HG02885 (cell line): Measurements from ENCODE around the gene PNCK.
"Not testable (repeated sequence)": the region's sequence is repeated elsewhere in the genome, so short reads cannot be mapped to it uniquely, and the experiment has no call there.

Experiments used
- ATAC-seq: cut with Tn5 transposase; IDR thresholded peaks from one replicate; pipeline ENCODE4 v1.9.1; 2021; ENCODE audit warnings: mild to moderate bottlenecking; ENCODE audit not compliant: unreplicated experiment, poor library complexity

PNCK gene

DNA sequence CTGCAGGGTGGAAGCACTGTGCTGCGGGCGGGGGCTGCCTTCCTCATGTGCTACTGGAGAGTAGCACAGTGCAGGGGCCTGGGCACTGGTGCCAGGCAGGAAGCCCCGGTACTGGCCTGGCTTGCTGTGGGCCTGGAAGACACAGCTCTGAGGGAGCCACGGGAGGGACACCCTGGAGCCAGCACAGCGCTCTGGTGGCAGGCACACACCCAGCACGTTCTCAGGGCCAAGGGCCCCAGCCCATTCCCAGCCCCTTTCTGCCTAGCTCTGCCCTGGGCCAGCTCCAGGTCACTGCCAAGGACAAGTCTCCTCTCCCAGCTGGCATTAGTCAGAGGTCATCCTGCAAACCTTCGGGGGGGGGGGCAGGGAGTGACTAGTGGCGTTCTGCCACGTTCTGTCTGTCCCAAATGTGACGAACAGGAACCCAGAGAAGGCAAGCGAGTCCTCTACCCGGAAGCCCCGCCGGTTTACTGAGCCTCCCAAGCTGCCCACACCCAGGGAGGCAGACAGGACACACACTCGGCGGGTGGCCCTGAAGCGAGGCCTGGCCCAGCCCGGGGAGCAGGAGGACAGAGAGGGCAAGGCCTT is 26.3 kb upstream of the PNCK start:
- ATAC-seq = not testable (repeated sequence)

DNA sequence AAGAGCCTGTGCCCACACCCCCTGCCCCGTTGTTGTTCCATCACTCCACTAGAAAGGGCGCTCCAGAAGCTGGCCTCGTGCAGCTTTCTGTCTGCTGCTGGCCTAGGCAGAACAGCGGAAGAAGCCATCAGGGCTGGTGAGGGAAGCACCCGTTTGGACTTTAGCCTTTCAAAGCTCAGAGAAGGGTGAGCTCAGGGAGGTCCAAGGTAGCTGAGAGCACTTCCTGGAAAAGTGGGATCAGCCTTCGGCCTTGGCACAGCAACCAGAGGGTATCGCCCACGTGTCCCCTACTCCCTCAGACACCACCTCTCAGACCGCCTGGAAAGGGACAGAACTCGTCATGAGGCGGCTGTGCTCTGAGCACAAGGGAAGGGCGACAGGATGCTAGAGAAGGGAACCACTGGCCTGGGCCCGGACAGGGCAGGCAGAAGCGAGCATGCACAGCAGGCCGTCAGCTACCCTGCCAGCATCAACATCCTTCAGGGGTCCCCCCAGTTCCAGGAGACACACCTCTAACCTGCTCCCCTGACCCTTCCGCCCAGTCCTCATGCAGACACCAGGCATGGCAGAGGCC is 25.7 kb upstream of the PNCK start:
- ATAC-seq = not testable (repeated sequence)

DNA sequence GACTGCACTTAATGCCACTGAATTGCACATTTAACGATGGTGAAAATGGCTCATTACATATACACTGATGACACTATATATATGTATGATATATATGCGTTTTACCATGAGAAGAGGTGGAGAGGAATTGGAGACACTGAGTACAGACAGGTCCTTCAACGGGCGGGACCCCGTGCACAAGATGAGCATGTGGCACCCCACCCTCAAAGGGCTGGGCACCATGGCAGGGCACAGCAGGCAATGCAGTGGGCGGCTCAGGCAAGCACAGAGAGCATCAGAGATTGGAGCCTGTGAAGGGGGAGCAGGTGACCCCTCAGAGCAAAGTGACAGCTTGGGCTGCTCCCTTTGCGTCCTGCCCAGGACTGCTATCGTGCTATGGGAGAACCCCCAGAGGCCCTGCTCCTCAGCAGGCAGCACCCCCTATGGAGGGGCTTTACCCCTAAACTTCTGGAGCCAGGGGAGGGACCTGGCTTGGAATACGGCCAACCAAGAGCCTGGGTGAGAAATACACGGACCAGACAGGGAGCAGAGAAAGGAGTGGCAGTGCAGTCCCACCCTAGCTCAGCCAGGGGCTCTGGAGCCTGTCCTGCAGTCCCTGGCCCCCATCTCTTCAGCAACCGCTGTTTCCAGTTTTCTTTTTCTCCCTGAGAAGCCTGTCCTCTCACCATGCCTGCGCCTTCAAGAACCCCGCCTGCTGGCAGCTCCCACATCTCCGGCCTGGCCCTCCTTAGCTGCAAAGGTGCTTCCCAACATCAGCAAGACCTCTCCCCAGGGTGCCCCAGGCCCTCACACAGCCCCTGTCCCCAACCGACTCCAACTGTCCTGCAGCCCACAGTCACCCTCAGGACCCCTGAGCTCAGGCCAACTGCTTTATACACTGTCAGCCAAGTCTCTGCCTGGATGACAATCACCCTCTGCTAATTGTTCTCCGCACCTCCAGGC is 24.6 kb upstream of the PNCK start:
- ATAC-seq = no peak

DNA sequence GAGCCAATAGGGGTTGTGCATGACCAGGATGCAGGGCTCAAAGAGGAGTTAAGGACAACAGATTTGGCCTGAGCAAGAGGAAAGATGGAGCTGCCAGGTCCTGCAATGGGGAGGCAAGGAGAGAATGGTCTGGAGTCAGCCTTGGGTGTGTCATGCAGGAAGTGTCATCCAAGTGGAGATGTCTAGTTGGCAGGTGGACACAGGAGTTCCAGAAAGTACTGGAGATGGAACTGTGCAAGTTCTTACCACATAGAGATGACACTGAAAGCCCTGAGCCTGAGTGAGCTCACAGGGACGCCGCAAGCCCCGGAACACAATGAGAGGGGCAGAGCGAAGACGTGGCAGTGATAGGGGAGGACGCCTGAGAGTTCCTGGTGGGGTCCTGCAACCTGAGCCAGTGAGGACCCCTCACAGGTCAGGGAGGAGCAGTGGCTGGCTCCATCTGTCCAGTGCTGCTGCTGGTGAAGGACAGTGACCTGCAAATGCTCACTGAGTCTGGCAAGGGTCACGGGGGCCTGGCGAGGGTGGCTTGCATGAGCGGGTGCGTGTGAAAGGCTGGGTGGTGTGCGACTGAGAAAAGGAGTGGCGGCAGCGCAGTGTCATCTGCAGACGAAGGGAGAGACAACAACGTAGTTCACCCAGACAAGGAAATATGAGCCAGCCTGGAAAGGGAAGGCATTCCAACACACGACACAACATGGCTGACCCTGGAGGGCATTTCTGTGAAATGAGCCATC is 23.5 kb upstream of the PNCK start:
- not testable (repeated sequence) for ATAC-seq

DNA sequence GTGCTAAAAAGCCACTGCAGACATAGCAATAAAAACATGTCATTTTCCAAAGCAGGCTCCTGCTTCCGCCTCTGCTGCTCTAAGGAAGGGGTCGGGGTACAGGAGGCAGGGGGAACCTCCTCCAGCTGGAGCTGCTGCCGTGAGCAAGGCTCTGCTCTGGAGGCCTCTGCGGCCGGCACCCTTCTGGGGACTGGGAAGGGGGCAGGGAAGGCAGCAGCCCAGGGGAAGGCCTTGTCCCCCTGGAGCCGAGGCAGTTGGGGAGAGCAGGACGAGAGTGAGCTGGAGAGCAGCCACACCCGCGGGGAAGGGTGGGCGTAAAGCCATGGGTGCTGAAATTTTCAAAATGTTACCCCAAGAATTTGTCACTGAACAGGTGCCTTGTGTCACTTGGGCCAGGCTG is 22.9 kb upstream of the PNCK start:
- not testable (repeated sequence) for ATAC-seq

DNA sequence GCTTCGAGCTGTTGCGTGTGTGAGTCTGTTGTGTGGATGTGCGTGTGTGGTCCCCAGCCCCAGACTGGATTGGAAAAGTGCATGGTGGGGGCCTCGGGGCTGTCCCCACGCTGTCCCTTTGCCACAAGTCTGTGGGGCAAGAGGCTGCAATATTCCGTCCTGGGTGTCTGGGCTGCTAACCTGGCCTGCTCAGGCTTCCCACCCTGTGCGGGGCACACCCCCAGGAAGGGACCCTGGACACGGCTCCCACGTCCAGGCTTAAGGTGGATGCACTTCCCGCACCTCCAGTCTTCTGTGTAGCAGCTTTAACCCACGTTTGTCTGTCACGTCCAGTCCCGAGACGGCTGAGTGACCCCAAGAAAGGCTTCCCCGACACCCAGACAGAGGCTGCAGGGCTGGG is 22.5 kb upstream of the PNCK start:
- no peak for ATAC-seq

DNA sequence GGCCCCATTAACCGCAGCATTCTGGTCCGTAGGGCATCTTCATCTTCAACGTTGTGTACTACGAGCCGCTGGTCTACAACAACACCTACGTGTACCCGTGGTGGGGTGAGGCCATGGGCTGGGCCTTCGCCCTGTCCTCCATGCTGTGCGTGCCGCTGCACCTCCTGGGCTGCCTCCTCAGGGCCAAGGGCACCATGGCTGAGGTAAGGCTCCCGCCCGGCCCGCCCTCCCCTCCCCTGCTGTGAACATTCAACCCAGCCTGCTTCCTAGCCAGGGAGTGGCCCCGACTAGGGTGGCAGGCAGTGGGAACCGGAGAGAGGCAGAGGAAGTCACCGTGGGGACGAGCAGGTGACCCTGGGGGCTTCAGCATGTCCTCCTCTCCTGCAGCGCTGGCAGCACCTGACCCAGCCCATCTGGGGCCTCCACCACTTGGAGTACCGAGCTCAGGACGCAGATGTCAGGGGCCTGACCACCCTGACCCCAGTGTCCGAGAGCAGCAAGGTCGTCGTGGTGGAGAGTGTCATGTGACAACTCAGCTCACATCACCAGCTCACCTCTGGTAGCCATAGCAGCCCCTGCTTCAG is 21.2 kb upstream of the PNCK start:
- ATAC-seq = no peak

DNA sequence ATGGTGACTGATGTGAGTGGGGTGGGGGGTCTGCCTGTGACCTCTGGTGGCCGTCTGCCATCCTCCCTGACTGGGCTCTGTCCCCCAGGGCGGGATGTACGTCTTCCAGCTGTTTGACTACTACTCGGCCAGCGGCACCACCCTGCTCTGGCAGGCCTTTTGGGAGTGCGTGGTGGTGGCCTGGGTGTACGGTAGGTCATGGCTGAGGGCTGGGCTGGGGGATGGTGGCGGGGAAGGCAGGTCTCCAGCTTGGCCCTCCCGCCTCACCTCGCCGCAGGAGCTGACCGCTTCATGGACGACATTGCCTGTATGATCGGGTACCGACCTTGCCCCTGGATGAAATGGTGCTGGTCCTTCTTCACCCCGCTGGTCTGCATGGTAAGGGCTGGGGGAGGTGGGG is 20.6 kb upstream of the PNCK start:
- not testable (repeated sequence) for ATAC-seq

DNA sequence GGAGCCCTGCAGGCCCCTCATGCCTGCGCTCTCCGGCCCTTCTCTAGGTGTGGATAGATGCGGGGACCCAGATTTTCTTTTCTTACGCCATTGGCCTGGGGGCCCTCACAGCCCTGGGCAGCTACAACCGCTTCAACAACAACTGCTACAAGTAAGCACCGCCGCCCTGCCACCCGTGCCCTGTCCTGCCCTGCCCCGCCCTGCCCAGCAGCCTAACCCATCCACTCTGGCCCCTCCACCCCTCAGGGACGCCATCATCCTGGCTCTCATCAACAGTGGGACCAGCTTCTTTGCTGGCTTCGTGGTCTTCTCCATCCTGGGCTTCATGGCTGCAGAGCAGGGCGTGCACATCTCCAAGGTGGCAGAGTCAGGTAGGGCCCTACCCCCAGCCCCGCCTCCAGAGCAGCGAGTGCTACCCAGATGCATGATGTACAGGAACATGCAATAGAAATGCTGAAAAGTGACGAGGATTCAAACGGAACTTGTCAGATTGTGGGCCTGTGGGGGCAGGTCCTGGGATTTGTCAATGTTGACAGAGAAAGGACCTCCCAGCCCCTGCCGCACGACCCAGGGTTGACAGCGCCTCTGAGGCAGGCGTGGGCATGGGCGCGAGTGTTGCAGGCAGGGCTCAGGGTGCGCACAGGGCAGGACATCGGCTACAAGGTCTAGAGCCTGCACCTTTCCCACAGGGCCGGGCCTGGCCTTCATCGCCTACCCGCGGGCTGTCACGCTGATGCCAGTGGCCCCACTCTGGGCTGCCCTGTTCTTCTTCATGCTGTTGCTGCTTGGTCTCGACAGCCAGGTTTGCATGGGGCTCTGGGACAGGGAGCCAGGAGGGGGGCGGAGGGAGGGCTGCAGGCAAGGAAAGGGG is 19.8 kb upstream of the PNCK start:
- no peak for ATAC-seq

DNA sequence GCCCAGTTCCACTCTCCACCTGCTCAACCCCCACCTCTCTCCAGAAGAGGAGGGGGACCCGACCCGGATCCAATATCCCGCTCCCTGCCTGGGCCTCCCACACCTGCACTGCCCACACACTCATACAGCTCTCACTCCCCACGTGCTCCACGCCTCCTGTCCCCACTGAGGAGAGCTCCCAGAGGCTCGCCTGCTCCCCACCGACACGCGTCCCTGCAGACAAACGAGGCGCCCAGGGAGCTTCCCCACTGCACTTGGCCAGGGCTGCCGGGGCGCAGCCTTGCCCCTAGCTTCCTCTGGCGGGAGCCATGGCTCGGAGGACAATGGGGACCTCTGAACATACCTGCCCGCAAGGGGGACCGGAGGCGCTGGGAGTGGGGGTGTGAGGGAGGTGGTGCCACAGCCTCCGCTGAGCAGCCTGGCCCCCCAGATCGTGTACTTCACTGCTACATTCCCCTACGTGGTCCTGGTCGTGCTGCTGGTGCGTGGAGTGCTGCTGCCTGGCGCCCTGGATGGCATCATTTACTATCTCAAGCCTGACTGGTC is 19.1 kb upstream of the PNCK start:
- ATAC-seq = no peak

DNA sequence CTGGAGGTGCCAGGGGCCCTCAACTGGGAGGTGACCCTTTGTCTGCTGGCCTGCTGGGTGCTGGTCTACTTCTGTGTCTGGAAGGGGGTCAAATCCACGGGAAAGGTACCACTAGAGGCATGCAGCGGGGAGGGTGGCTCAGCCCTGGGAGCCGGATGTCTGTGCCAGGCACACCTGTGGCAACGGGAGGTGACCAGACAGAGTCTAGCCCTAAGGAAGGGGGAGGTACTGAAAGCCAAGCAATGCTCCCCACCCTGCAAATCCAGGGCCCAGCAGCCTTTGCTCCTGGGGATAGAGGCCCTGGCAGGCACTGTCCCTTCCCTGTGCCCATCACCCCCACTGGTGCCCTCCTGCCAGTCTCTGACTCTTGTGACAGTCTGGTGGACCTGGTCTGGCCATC is 18.4 kb upstream of the PNCK start:
- no peak for ATAC-seq

DNA sequence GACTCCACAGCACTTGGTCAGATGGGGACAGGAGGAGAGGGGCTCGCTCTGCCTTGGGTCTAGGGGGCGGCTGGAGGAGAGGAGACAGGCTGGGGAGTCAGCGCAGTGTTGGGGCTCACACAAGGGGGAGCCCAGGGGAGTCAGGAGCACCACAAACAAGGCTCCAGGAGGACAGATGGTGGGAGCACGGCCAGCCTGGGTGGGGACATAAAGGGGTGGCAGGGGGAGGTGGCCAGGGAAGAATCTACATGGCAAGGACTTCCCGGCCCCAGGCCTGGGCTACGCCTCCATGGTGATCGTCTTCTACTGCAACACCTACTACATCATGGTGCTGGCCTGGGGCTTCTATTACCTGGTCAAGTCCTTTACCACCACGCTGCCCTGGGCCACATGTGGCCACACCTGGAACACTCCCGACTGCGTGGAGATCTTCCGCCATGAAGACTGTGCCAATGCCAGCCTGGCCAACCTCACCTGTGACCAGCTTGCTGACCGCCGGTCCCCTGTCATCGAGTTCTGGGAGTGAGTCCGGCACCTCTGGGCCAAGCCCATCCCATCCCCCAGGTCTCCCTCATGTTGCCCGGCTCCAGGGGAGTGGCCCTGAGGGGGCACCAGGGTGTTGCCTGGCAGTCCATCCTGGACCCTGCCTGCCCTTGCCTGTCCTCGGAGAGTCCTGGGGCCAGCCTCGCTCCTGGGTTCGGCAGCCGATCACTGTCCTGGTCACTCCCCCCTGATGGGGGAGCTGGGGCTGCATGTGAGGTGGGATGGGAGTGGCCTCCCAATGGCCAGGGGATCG is 17.6 kb upstream of the PNCK start:
- not testable (repeated sequence) for ATAC-seq

DNA sequence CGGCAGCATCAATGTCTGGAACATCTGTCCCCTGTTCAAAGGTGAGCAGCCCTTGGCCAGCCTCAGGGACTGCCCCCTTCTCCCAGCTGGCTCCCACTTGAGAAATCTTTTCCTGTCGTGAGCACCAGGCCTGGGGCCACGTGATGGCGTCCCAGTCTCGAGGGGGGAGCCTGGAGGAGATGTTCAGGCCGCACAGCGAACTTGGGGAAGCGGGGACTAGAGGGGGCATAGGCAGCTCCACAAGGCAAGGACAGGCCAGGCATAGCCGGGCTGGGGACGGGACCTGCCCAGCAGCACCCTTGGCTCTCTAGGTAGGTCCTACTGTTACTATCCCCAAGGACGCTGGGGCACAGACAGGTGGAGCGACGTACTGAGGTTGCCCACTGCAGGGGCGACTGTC is 16.9 kb upstream of the PNCK start:
- ATAC-seq = no peak

DNA sequence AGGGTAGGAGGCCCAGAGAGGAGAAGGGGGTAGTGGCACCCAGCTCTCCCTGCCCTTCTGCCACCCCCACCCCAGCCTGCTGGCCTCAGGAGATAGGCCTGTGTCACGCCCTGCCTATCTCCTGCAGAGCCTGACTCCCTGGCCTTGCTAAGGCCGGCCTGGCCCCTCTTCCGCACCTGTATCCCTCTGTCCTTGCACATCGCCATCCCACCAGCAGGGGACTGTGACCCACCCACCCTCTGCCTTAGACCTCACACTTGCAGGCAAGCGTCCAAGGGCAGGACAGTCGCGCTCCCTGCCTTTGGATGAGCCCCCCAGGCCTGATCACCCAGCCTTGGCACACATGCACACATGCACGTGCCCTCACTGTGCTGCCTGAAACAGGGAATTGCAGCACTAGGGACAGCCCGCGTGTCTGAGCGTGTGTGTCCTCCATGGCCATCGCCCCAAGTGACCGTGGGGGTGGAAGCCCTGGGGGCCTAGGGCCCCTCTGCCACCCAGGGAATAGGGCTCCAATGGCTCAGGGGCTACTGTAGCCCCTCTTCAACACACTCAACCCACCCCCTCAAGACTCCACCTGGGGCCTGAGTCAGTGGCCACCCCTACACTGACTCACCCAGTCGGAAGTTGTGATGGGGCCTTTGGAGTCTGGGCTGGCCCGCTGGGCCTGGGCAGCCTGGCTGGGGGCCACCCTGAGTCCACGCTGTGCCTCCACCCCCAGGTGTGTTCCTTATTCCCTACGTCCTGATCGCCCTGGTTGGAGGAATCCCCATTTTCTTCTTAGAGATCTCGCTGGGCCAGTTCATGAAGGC is 16.2 kb upstream of the PNCK start:
- no peak for ATAC-seq

DNA sequence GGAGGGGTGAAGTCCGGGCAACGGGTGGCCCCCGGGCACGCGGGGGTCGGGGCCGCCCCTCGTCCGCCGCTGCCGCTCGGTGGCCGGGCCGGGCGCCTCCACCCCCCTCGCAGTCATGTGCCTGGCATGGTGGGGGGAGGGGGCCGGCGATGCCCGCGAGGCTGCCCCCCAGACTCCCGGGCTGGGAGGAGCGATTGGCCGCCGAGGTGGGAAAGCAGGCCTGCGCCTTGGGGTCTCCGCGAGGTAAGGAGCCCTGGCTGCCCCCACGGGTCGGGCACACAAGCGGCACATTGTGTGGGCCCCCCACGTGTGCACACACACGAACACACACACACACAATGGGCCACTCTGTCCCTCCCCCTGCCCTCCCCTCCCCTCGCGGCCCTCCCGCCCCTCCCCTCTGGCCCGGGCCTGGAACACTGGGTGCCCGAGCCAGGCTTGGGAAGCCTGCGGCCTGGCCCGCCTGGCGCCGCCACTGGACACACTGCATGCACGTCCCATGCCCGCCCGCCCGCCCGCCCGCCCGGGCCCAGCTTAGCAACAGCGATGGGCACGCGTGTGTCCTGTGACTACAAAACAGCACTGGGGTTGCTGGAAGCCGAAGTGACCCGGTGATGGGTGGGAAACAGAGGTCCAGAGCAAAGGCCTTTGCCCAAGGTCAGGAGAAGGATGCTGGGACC is 15.4 kb upstream of the PNCK start:
- no peak for ATAC-seq

DNA sequence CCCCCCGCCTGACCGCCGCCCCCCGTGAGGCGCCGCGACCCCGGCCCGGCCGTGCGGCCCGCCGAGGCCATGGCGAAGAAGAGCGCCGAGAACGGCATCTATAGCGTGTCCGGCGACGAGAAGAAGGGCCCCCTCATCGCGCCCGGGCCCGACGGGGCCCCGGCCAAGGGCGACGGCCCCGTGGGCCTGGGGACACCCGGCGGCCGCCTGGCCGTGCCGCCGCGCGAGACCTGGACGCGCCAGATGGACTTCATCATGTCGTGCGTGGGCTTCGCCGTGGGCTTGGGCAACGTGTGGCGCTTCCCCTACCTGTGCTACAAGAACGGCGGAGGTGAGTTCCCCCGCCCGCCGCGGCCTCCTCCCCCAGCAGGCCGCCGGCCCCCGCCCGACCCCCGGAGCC is 14.9 kb upstream of the PNCK start:
- no peak for ATAC-seq

DNA sequence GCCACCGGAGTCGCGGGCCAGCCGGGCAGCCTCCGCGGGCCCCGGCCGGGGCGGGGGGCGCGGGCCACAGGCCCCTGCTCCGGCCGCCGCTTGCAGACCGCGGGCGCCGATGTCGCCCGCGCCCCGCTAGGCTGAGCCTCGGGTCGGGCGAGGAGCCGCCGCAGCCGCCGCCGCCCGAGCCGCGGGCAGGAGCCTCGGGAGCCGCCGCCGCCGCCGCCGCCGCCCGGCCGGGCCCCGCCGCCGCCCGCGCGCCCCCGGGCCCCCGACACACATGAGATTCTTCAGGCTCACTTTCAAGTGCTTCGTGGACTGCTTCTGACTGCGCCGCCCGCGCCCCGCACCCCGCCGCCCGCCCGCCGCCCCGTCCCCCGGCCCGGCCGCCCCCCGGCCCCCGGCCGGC is 14.5 kb upstream of the PNCK start:
- no peak for ATAC-seq
